GM19395 (cell line): ENCODE data around the gene TUBB.

ENCODE experiments used
- ATAC-seq: cut with Tn5 transposase; IDR thresholded peaks from one replicate; pipeline ENCODE4 v1.9.1; 2021; ENCODE audit warnings: mild to moderate bottlenecking, moderate library complexity; ENCODE audit not compliant: unreplicated experiment

TUBB gene

GRCh38 chr6:30719791-30720737 is at the start of gene TUBB:
Gene TUBB (plus strand): TSS chr6:30720352. CDS start chr6:30720507, 155 bp downstream.
- peak; percentile 31 for ATAC-seq

GRCh38 chr6:30670760-30671527 is 49.2 kb upstream of the TUBB start:
- ATAC-seq, result no peak

GRCh38 chr6:30672445-30673253 is 47.5 kb upstream of the TUBB start, which contains the start of gene DHX16:
Gene DHX16 (minus strand): TSS chr6:30673006. CDS start chr6:30672841, 165 bp downstream.
- peak; percentile 75 for ATAC-seq

- ATAC-seq, result no peak
Measured at GRCh38 chr6:30676660-30677285, 43.4 kb upstream of the TUBB start.

GRCh38 chr6:30678964-30679726 is 41.0 kb upstream of the TUBB start:
- no peak for ATAC-seq

- no peak for ATAC-seq
Measured at GRCh38 chr6:30679765-30680535, 40.2 kb upstream of the TUBB start.

GRCh38 chr6:30681766-30682142 is 38.4 kb upstream of the TUBB start:
- no peak for ATAC-seq

- ATAC-seq, result peak; percentile 47
Measured at GRCh38 chr6:30682143-30683117, 37.7 kb upstream of the TUBB start.

GRCh38 chr6:30683183-30683979 is 36.8 kb upstream of the TUBB start:
- no peak for ATAC-seq

- ATAC-seq, result no peak
Measured at GRCh38 chr6:30683980-30684338, 36.2 kb upstream of the TUBB start.

GRCh38 chr6:30684386-30685156 is 35.6 kb upstream of the TUBB start:
- no peak for ATAC-seq

- no peak for ATAC-seq
Measured at GRCh38 chr6:30685157-30686008, 34.8 kb upstream of the TUBB start.

- peak; percentile 7 for ATAC-seq
Measured at GRCh38 chr6:30686009-30686907, 33.9 kb upstream of the TUBB start, which contains the start of gene PPP1R18. Gene PPP1R18 (minus strand): TSS chr6:30686645. CDS start chr6:30686018, 627 bp downstream.
